K562 (cell line): ENCODE measurements around the gene HIVEP1. TPM values are rescaled to one million over a fixed set of nuclear protein-coding genes. Genes with fewer than 3 reads are reported as not detected.

Source experiments
- ATAC-seq: fragments of 200-7000 bp; cut with Tn5 transposase; 3 replicates; pipeline ENCODE4 v1.9.1; 2020; ENCODE audit warnings: moderate library complexity
- BruUV-seq: library from RNA; stranded (reverse); fragments of 400-500 nt; replicated peaks from 2 replicates; lab custom pipeline; 2021; lab: Mats Ljungman, UMichigan
- CTCF ChIA-PET: fragments of 300-600 bp; formaldehyde crosslinking; extraction: SDS; loops from one replicate; lab custom pipeline; 2021; ENCODE audit warnings: low intra/inter-chr PET ratio; lab: Yijun Ruan, JAX
- POLR2A ChIA-PET: fragments of 300-600, 350-650 bp; sonication (Branson Sonifier 250); formaldehyde crosslinking; extraction: SDS; loops from one replicate; lab custom pipeline; 2021; ENCODE audit warnings: antibody characterized with exemption, inconsistent platforms; lab: Yijun Ruan, JAX
- DNase-seq, 4 experiments: peaks; one replicate each; pipeline versions ENCODE4 v3.0.0 to v3.0.0-alpha.2; 2011 to 2018; ENCODE audit warnings: low spot score in 3 of 4, mixed read lengths in 3 of 4; ENCODE audit errors: extremely low read depth in 1 of 4
- FAIRE-seq: peaks from 2 replicates; lab custom pipeline; 2011; peaks lifted over from hg19 to GRCh38; lab: Jason Lieb, UNC
- H2AFZ ChIP-seq: 2 replicates; pipeline ENCODE4 v1.6.0; 2011; ENCODE audit warnings: low read depth, low read length, control low read depth, inconsistent platforms
- H3K27ac ChIP-seq: fragments of 200-600 bp; 3 replicates; pipeline ENCODE4 v1.8.0; 2011; ENCODE audit warnings: low read depth, mild to moderate bottlenecking, control low read depth, inconsistent platforms, low read length, moderate library complexity, mixed read lengths; ENCODE audit errors: extremely low read depth
- H3K27me3 ChIP-seq, 2 experiments: fragments of 300-600 bp in 1 of 2; 2 replicates in 1 of 2; 3 replicates in 1 of 2; pipeline versions ENCODE4 v1.6.0 to v1.8.0; 2011; ENCODE audit warnings: inconsistent platforms in 2 of 2, low read length in 2 of 2, mild to moderate bottlenecking in 1 of 2, mixed read lengths in 1 of 2, moderate library complexity in 1 of 2; ENCODE audit not compliant: control insufficient read depth in 2 of 2, insufficient read depth in 2 of 2
- H3K36me3 ChIP-seq: fragments of 300-600 bp; 3 replicates; pipeline ENCODE4 v1.8.0; 2011; ENCODE audit warnings: mild to moderate bottlenecking, low read length, inconsistent platforms; ENCODE audit not compliant: control insufficient read depth, insufficient read depth
- H3K4me1 ChIP-seq, 2 experiments: fragments of 200-600 bp in 1 of 2; replicated peaks in 1 of 2; 2 replicates in 1 of 2; 3 replicates in 1 of 2; pipeline versions ENCODE4 v1.5.1 to v1.8.0; 2011; ENCODE audit warnings: inconsistent platforms in 2 of 2, low read length in 2 of 2, mild to moderate bottlenecking in 1 of 2, mixed read lengths in 1 of 2, moderate library complexity in 1 of 2; ENCODE audit not compliant: control insufficient read depth in 2 of 2, insufficient read depth in 2 of 2
- H3K4me2 ChIP-seq: 2 replicates; pipeline ENCODE4 v1.6.1; 2011; ENCODE audit warnings: low read length, control low read depth, inconsistent platforms, mixed read lengths; ENCODE audit not compliant: insufficient read depth
- H3K4me3 ChIP-seq: fragments of 200-600 bp; sonication (generic), shearing (Covaris generic); 2 replicates; pipeline ENCODE4 v1.5.1; 2016; ENCODE audit warnings: control low read depth, inconsistent platforms
- H3K79me2 ChIP-seq: fragments of 200-600 bp; 3 replicates; pipeline ENCODE4 v1.8.0; 2011; ENCODE audit warnings: low read length, inconsistent platforms; ENCODE audit not compliant: control insufficient read depth, insufficient read depth
- H3K9ac ChIP-seq, 2 experiments: 2 replicates each; pipeline versions ENCODE4 v1.6.0 to v1.6.1; 2011; ENCODE audit warnings: low read depth in 2 of 2, low read length in 2 of 2, control low read depth in 1 of 2, inconsistent platforms in 1 of 2, mild to moderate bottlenecking in 1 of 2, mixed read lengths in 1 of 2; ENCODE audit not compliant: insufficient read depth in 1 of 2
- H3K9me1 ChIP-seq: one replicate; pipeline ENCODE4 v1.6.0; 2011; ENCODE audit warnings: inconsistent platforms, mild to moderate bottlenecking, low read length, moderate library complexity; ENCODE audit not compliant: control insufficient read depth, insufficient read depth
- H3K9me3 ChIP-seq: replicated peaks from 2 replicates; pipeline ENCODE4 v1.5.1; 2011; ENCODE audit warnings: low read depth, low read length, inconsistent platforms; ENCODE audit not compliant: control insufficient read depth, insufficient read depth
- H4K20me1 ChIP-seq: replicated peaks from 2 replicates; pipeline ENCODE4 v1.6.1; 2011; ENCODE audit warnings: low read length, inconsistent platforms, mixed read lengths; ENCODE audit not compliant: control insufficient read depth, insufficient read depth
- ARID2 ChIP-seq: fragments of 450-650 bp; IDR thresholded peaks from 2 replicates; pipeline ENCODE4 v1.6.1; 2017; ENCODE audit warnings: antibody characterized with exemption, mild to moderate bottlenecking
- CHD2 ChIP-seq: IDR thresholded peaks from 2 replicates; pipeline ENCODE4 v1.6.1; 2011; ENCODE audit warnings: low read depth, low read length
- CSDE1 ChIP-seq, 2 experiments: fragments of 450-650 bp; IDR thresholded peaks; 2 replicates each; pipeline ENCODE4 v1.6.1; 2016; ENCODE audit warnings: mild to moderate bottlenecking in 1 of 2
- GATAD2A ChIP-seq: fragments of 450-650 bp; IDR thresholded peaks from 2 replicates; pipeline ENCODE4 v1.6.1; 2017
- MXD1 ChIP-seq: fragments of 250-450 bp; sonication (Bioruptor Pico); IDR thresholded peaks from 2 replicates; pipeline ENCODE4 v1.8.0; 2021; ENCODE audit warnings: borderline replicate concordance, mild to moderate bottlenecking, moderate library complexity; ENCODE audit not compliant: poor library complexity, severe bottlenecking
- PRDM10 ChIP-seq: fragments of 450-650 bp; IDR thresholded peaks from 2 replicates; pipeline ENCODE4 v1.6.1; 2018; ENCODE audit not compliant: partially characterized antibody
- RBFOX2 ChIP-seq: fragments of 200-400 bp; formaldehyde crosslinking; IDR thresholded peaks from 2 replicates; pipeline ENCODE4 v1.6.1; 2017; ENCODE audit warnings: low read depth, mild to moderate bottlenecking, low read length, moderate library complexity
- SIRT6 ChIP-seq: IDR thresholded peaks from one replicate; pipeline ENCODE4 v1.6.1; 2012; ENCODE audit warnings: low read depth, mild to moderate bottlenecking, control low read depth, inconsistent platforms, low read length, moderate library complexity
- SMARCC2 ChIP-seq: fragments of 450-650 bp; IDR thresholded peaks from 2 replicates; pipeline ENCODE4 v1.6.1; 2017; ENCODE audit warnings: antibody characterized with exemption, moderate library complexity, mild to moderate bottlenecking, low read depth
- USF2 ChIP-seq: sonication (generic); formaldehyde crosslinking; IDR thresholded peaks from 2 replicates; pipeline ENCODE4 v1.5.0; 2020; ENCODE audit warnings: missing genetic modification reagents
- WGBS: fragments of 100-300 bp; shearing (Covaris generic); methylation state at CpG from one replicate; pipeline ENCODE4 v1.1.6; 2016; ENCODE audit warnings: low coverage, mixed read lengths; ENCODE audit not compliant: insufficient coverage; ENCODE audit errors: missing lambda C conversion rate; 5-methylcytosine and 5-hydroxymethylcytosine counted together
- in situ Hi-C: fragments of 300-500 bp; cut with MboI; formaldehyde crosslinking; loops from 4 replicates; pipeline ENCODE4 v1.15.0; 2018; ENCODE audit warnings: inconsistent platforms, mixed read lengths
- intact Hi-C: fragments of 100-400 bp; cut with micrococcal nuclease; formaldehyde crosslinking; loops from 2 replicates; pipeline ENCODE4 v1.14.2; 2022
- polyA plus RNA-seq, 8 experiments: library from polyadenylated mRNA; depleted of rRNA in 4 of 8; stranded (reverse) in 5 of 8; unstranded in 3 of 8; fragments of >200 nt; fragmentation: Nextera tagmentation in 2 of 8; fragmentation: Illumina TruSeq in 1 of 8; extraction: Ambion mirVana in 2 of 8; extraction: Trizol in 1 of 8; gene quantifications; 2 replicates each; pipeline versions ENCODE4 v1.2.1 to v1.2.3, GENCODE V29; 2011 to 2014; ENCODE audit warnings: inconsistent platforms in 1 of 8, missing spikeins in 1 of 8
- total RNA-seq, 7 experiments: library from RNA; depleted of rRNA in 6 of 7; stranded (reverse); fragments of >200 nt in 6 of 7; fragmentation: Illumina TruSeq in 2 of 7; extraction: Trizol in 2 of 7; gene quantifications; 2 replicates each; pipeline versions ENCODE4 v1.2.1 to v1.2.3, GENCODE V29; 2011 to 2021; ENCODE audit warnings: low replicate concordance in 1 of 7
- TF ChIP-seq, protein P1 (sequence below): fragments of 250-450 bp; sonication (Bioruptor Pico); IDR thresholded peaks from 2 replicates; pipeline ENCODE4 v1.8.0; 2022; ENCODE audit warnings: inconsistent platforms
- TF ChIP-seq, protein P2 (sequence below): fragments of 250-450 bp; sonication (Bioruptor Pico); IDR thresholded peaks from 2 replicates; pipeline ENCODE4 v1.9.0; 2021; ENCODE audit warnings: mild to moderate bottlenecking, inconsistent platforms

The HIVEP1 gene
- total and polyA plus RNA-seq, 9 of the 15 experiments (the other 6 are each of a cell fraction or from before 2014, with no cell fraction given) = 6.0 to 33.3 (median 21.7) TPM

DNA sequence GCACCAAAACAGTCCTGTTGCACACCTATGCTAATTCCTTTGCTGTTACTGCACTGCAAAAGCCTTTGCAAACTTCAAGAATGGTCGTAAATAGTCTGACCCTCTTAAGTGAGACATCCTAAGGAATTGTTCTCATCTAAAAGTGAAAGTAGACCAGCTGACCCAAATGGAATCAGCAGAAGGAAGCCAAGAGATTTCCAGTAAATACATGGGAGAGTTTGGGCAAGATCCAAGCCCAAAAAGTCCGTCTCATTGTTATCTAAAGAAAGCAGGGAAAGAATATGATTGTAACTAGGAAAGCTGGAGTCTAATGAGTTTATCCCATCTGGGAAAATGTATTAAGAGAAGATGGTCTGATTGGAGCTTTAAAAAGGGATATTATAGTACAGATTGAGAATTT is 43.0 kb upstream of the HIVEP1 start (continued):
- no peak for TF ChIP-seq PRDM10

GRCh38 chr6:11970114-11970513 is 42.0 kb upstream of the HIVEP1 start:
- ATAC-seq (no peak), FAIRE-seq (no peak), DNase-seq (no peak)
- no TSS peak for BruUV-seq
- CTCF ChIA-PET = no interaction called here
- Histone ChIP-seq H3K4me2 (no peak overlapping the region), H3K9me1 (no peaks in the 10 kb centered on the region), H3K4me3 (no peak overlapping the region), H4K20me1 (no peaks in the 10 kb centered on the region), H2AFZ (no peak overlapping the region), H3K9ac (no peak overlapping the region), H3K4me1 (peaks cover 7 to 21% of the 10 kb centered on the region in 2 experiments), H3K79me2 (no peaks in the 10 kb centered on the region), H3K27ac (no peak overlapping the region), H3K9me3 (peaks cover 3% of the 10 kb centered on the region; the same call in 1 of the 2 replicates), H3K36me3 (no peaks in the 10 kb centered on the region), H3K27me3 (no peaks in the 10 kb centered on the region)
- 91% methylated on average over 3 of the region's 3 CpGs for WGBS
- TF ChIP-seq, protein P1, sequence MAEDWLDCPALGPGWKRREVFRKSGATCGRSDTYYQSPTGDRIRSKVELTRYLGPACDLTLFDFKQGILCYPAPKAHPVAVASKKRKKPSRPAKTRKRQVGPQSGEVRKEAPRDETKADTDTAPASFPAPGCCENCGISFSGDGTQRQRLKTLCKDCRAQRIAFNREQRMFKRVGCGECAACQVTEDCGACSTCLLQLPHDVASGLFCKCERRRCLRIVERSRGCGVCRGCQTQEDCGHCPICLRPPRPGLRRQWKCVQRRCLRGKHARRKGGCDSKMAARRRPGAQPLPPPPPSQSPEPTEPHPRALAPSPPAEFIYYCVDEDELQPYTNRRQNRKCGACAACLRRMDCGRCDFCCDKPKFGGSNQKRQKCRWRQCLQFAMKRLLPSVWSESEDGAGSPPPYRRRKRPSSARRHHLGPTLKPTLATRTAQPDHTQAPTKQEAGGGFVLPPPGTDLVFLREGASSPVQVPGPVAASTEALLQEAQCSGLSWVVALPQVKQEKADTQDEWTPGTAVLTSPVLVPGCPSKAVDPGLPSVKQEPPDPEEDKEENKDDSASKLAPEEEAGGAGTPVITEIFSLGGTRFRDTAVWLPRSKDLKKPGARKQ (CRISPR knock-in tag) = no peak
- TF ChIP-seq GATAD2A (no peak), SIRT6 (no peak), CHD2 (no peak), ARID2 (no peak), RBFOX2 (no peak), USF2 (no peak), SMARCC2 (no peak), CSDE1 (IDR thresholded peaks at IDR 0.05) (no peak), MXD1 (CRISPR knock-in tag) (no peak)
- TF ChIP-seq, protein P2, sequence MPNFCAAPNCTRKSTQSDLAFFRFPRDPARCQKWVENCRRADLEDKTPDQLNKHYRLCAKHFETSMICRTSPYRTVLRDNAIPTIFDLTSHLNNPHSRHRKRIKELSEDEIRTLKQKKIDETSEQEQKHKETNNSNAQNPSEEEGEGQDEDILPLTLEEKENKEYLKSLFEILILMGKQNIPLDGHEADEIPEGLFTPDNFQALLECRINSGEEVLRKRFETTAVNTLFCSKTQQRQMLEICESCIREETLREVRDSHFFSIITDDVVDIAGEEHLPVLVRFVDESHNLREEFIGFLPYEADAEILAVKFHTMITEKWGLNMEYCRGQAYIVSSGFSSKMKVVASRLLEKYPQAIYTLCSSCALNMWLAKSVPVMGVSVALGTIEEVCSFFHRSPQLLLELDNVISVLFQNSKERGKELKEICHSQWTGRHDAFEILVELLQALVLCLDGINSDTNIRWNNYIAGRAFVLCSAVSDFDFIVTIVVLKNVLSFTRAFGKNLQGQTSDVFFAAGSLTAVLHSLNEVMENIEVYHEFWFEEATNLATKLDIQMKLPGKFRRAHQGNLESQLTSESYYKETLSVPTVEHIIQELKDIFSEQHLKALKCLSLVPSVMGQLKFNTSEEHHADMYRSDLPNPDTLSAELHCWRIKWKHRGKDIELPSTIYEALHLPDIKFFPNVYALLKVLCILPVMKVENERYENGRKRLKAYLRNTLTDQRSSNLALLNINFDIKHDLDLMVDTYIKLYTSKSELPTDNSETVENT (CRISPR knock-in tag) = no peak
- intact Hi-C loops = no loop called here
- in situ Hi-C loops = no loop called here
- POLR2A ChIA-PET = no interaction called here
